H1 (cell line): ENCODE measurements around the gene TNNC1. TPM values are rescaled to one million over a fixed set of nuclear protein-coding genes. Genes with fewer than 3 reads are reported as not detected.

Experiments
- CTCF ChIA-PET: fragments of 300-600 bp; sonication (Branson Sonifier 250); formaldehyde crosslinking; loops from one replicate; lab custom pipeline; 2021; ENCODE audit not compliant: partially characterized antibody; lab: Charles Lee
- POLR2A ChIA-PET: fragments of 300-600 bp; sonication (Branson Sonifier 250); formaldehyde crosslinking; loops from one replicate; lab custom pipeline; 2021; ENCODE audit warnings: inconsistent platforms; ENCODE audit not compliant: partially characterized antibody; lab: Charles Lee
- DNase-seq, 2 experiments: peaks; one replicate each; pipeline versions ENCODE4 v3.0.0 to v3.0.0-alpha.2; 2010 to 2022; ENCODE audit warnings: low spot score in 2 of 2, low read depth in 1 of 2, mixed read lengths in 1 of 2
- FAIRE-seq: peaks from 2 replicates; lab custom pipeline; 2011; peaks lifted over from hg19 to GRCh38; lab: Jason Lieb, UNC
- H2AFZ ChIP-seq: 2 replicates; pipeline ENCODE4 v1.8.1; 2012; ENCODE audit warnings: low read length, inconsistent platforms
- H2AK5ac ChIP-seq: 2 replicates; pipeline ENCODE4 v1.6.1; 2013; ENCODE audit warnings: low read depth, low read length
- H2BK120ac ChIP-seq: replicated peaks from 2 replicates; pipeline ENCODE3; 2013; ENCODE audit warnings: low read depth, low read length, inconsistent platforms
- H2BK12ac ChIP-seq: 2 replicates; pipeline ENCODE4 v1.6.1; 2013; ENCODE audit warnings: low read depth, low read length
- H2BK15ac ChIP-seq: 2 replicates; pipeline ENCODE4 v1.6.1; 2013; ENCODE audit warnings: low read length
- H2BK20ac ChIP-seq: 2 replicates; pipeline ENCODE4 v1.6.1; 2013; ENCODE audit warnings: low read length
- H2BK5ac ChIP-seq: 2 replicates; pipeline ENCODE4 v1.6.1; 2013; ENCODE audit warnings: low read depth, low read length
- H3K14ac ChIP-seq: 2 replicates; pipeline ENCODE4 v1.6.1; 2013; ENCODE audit warnings: inconsistent platforms; ENCODE audit not compliant: insufficient read length
- H3K18ac ChIP-seq: 2 replicates; pipeline ENCODE4 v1.6.1; 2013; ENCODE audit warnings: low read length; ENCODE audit errors: extremely low read depth
- H3K23ac ChIP-seq: 2 replicates; pipeline ENCODE4 v1.6.1; 2013; ENCODE audit warnings: inconsistent platforms; ENCODE audit not compliant: insufficient read length
- H3K23me2 ChIP-seq: 2 replicates; pipeline ENCODE4 v1.6.1; 2013; ENCODE audit warnings: low read depth, low read length
- H3K27ac ChIP-seq: 2 replicates; pipeline ENCODE4 v1.6.1; 2011; ENCODE audit warnings: low read depth, low read length, inconsistent platforms
- H3K27me3 ChIP-seq, 4 experiments: replicated peaks in 1 of 4; 1 replicate in 1 of 4; 2 replicates in 3 of 4; pipeline versions ENCODE4 v1.6.1 to v1.8.1; 2011 to 2013; ENCODE audit warnings: low read length in 3 of 4, mild to moderate bottlenecking in 3 of 4, inconsistent platforms in 2 of 4, mixed read lengths in 2 of 4, moderate library complexity in 1 of 4; ENCODE audit not compliant: control insufficient read depth in 3 of 4, insufficient read depth in 3 of 4; ENCODE audit errors: extremely low read depth in 1 of 4
- H3K36me3 ChIP-seq, 4 experiments: 2 replicates each; pipeline versions ENCODE4 v1.6.1 to v1.8.1; 2011 to 2013; ENCODE audit warnings: mild to moderate bottlenecking in 4 of 4, low read length in 3 of 4, moderate library complexity in 2 of 4, control low read depth in 1 of 4, inconsistent platforms in 1 of 4; ENCODE audit not compliant: insufficient read depth in 4 of 4, control insufficient read depth in 2 of 4
- H3K4ac ChIP-seq: replicated peaks from 2 replicates; pipeline ENCODE3; 2013; ENCODE audit warnings: low read length, low read depth, mixed read lengths, inconsistent platforms; ENCODE audit not compliant: insufficient read length
- H3K4me1 ChIP-seq, 4 experiments: replicated peaks in 1 of 4; 1 replicate in 1 of 4; 2 replicates in 3 of 4; pipeline versions ENCODE4 v1.6.1 to v1.8.1; 2011 to 2013; ENCODE audit warnings: low read length in 3 of 4, inconsistent platforms in 2 of 4, mixed read lengths in 1 of 4; ENCODE audit not compliant: insufficient read depth in 4 of 4, control insufficient read depth in 3 of 4
- H3K4me2 ChIP-seq, 2 experiments: 2 replicates each; pipeline versions ENCODE4 v1.6.1 to v1.8.1; 2011 to 2013; ENCODE audit warnings: low read depth in 2 of 2, low read length in 2 of 2, control low read depth in 1 of 2, inconsistent platforms in 1 of 2, mild to moderate bottlenecking in 1 of 2; ENCODE audit not compliant: insufficient read depth in 1 of 2
- H3K4me3 ChIP-seq, 4 experiments: fragments of 200-600, 300-600 bp in 1 of 4; sonication (generic), shearing (Covaris generic), sonication (Bioruptor Twin) in 1 of 4; 2 replicates each; pipeline versions ENCODE4 v1.5.1 to v1.8.1; 2011 to 2016; ENCODE audit warnings: low read length in 4 of 4, low read depth in 3 of 4, control low read depth in 2 of 4, inconsistent platforms in 2 of 4, mild to moderate bottlenecking in 2 of 4, mixed read lengths in 1 of 4, moderate library complexity in 1 of 4; ENCODE audit not compliant: insufficient read depth in 2 of 4; ENCODE audit errors: extremely low read depth in 1 of 4
- H3K56ac ChIP-seq: replicated peaks from 2 replicates; pipeline ENCODE3; 2013; ENCODE audit warnings: low read depth, mild to moderate bottlenecking, mixed read lengths, low read length, inconsistent platforms; ENCODE audit not compliant: insufficient read length
- H3K79me1 ChIP-seq: 2 replicates; pipeline ENCODE4 v1.6.1; 2013; ENCODE audit warnings: low read depth, low read length, control low read depth
- H3K79me2 ChIP-seq, 2 experiments: 2 replicates each; pipeline versions ENCODE4 v1.6.1 to v1.8.1; 2012 to 2013; ENCODE audit warnings: low read length in 2 of 2, mild to moderate bottlenecking in 2 of 2, inconsistent platforms in 1 of 2; ENCODE audit not compliant: insufficient read depth in 2 of 2, control insufficient read depth in 1 of 2
- H3K9ac ChIP-seq, 4 experiments: replicated peaks in 1 of 4; 1 replicate in 1 of 4; 2 replicates in 3 of 4; pipeline versions ENCODE4 v1.6.1 to v1.8.1; 2011 to 2013; ENCODE audit warnings: low read depth in 3 of 4, low read length in 3 of 4, control low read depth in 2 of 4, mild to moderate bottlenecking in 2 of 4, moderate library complexity in 2 of 4, inconsistent platforms in 1 of 4; ENCODE audit errors: extremely low read depth in 1 of 4
- H3K9me3 ChIP-seq, 2 experiments: 2 replicates each; pipeline versions ENCODE4 v1.6.1 to v1.8.1; 2012 to 2013; ENCODE audit warnings: mild to moderate bottlenecking in 2 of 2, moderate library complexity in 2 of 2, control low read depth in 1 of 2, inconsistent platforms in 1 of 2, low read depth in 1 of 2, low read length in 1 of 2, mixed read lengths in 1 of 2; ENCODE audit not compliant: insufficient read depth in 2 of 2
- H4K20me1 ChIP-seq, 2 experiments: replicated peaks in 1 of 2; 2 replicates each; pipeline versions ENCODE3 to v1.8.1; 2011 to 2013; ENCODE audit warnings: inconsistent platforms in 2 of 2, low read length in 2 of 2, mild to moderate bottlenecking in 1 of 2; ENCODE audit not compliant: insufficient read depth in 2 of 2, control insufficient read depth in 1 of 2
- H4K5ac ChIP-seq: 2 replicates; pipeline ENCODE4 v1.6.1; 2013; ENCODE audit warnings: low read length, low read depth, mixed read lengths, inconsistent platforms; ENCODE audit not compliant: insufficient read length
- H4K8ac ChIP-seq: 2 replicates; pipeline ENCODE4 v1.8.0; 2013; ENCODE audit warnings: mild to moderate bottlenecking, moderate library complexity, low read length, inconsistent platforms; ENCODE audit not compliant: insufficient read depth; ENCODE audit errors: extremely low read depth
- H4K91ac ChIP-seq: replicated peaks from 2 replicates; pipeline ENCODE3; 2013; ENCODE audit warnings: low read length, mixed read lengths, inconsistent platforms; ENCODE audit not compliant: insufficient read length
- SIX5 ChIP-seq: IDR thresholded peaks from 2 replicates; pipeline ENCODE4 v1.6.1; 2011; ENCODE audit warnings: mild to moderate bottlenecking, low read depth, low read length
- WGBS, 2 experiments: shearing (Covaris generic) in 1 of 2; methylation state at CpG; one replicate each; pipeline versions ENCODE4 v1.1.6 to v1.1.7; 2013 to 2015; ENCODE audit warnings: low lambda C conversion rate in 2 of 2, mixed read lengths in 2 of 2, inconsistent platforms in 1 of 2, low coverage in 1 of 2, missing lambda C conversion rate in 1 of 2; ENCODE audit not compliant: insufficient replicate concordance in 2 of 2, insufficient coverage in 1 of 2, insufficient read length in 1 of 2; ENCODE audit errors: extremely low coverage in 1 of 2, missing lambda C conversion rate in 1 of 2; 5-methylcytosine and 5-hydroxymethylcytosine counted together
- polyA plus RNA-seq, 7 experiments: library from polyadenylated mRNA; depleted of rRNA in 3 of 7; stranded (reverse) in 5 of 7; unstranded in 2 of 7; fragments of >200 nt in 5 of 7; fragments of 200-250 nt in 2 of 7; gene quantifications; 1 replicate in 5 of 7; 2 replicates in 1 of 7; 4 replicates in 1 of 7; pipeline versions ENCODE4 v1.2.1 to v1.2.3, GENCODE V29; 2011 to 2013; ENCODE audit warnings: missing spikeins in 2 of 7, mixed read lengths in 2 of 7
- total RNA-seq: library from RNA; stranded (reverse); fragmentation: NEBNext Ultra II Directional; extraction: Animal tissue kit (Norgen Biotek cat#: 25700); gene quantifications from 2 replicates; pipeline ENCODE4 v1.2.1, GENCODE V29; 2021

TNNC1 gene
- total and polyA plus RNA-seq, 2 of the 8 experiments (the other 6 are each of a cell fraction or from before 2014, with no cell fraction given) = 5.8 to 16.4 TPM

DNA sequence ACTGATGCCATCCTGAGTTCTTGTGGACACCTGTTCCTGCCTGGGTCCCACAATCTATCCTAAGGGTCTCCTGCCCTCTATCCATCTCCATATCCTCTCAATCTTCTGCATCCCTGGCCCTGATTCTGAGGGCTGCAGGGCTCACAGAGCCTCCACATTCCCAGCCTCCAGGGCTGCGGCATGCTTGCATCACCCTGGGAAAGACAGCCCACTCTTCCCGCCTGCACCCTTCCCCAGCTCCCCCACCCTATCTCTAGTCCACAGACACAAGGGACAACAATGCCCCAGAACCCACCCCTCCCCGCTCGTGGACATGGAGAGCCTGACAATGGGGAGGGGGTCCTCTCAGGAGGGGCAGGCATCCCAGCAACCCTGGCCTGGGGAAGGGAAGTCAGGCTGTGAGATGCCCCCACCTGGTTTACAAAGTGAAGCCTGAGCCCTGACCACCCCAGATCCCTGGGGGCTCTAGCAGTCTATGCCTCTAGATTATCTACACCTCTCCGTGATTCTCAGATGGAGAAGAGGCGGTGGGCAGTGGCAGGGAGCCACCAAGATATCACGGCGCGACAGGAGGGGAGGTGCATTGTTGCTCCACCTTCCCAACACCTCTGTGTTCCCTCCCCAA, 19.2 kb downstream of the TNNC1 start:
- POLR2A ChIA-PET = interaction anchor here (10.5 kb wide), 1 partner anchor 12 kb away, joined by 112 read pairs; the partner anchor contains the start of gene SEMA3G
- H3K27me3 ChIP-seq = no peaks in the 10 kb centered on the region
- no peak overlapping the region for H2BK5ac ChIP-seq
- H3K79me1 ChIP-seq = no peaks in the 10 kb centered on the region
- H4K8ac ChIP-seq = no peak overlapping the region
- H3K79me2 ChIP-seq = no peaks in the 10 kb centered on the region
- H3K18ac ChIP-seq = no peak overlapping the region; the same call in 1 of the 2 replicates
- FAIRE-seq = no peak
- no peaks in the 10 kb centered on the region for H3K23me2 ChIP-seq
- H4K5ac ChIP-seq = no peak overlapping the region
- no peak overlapping the region for H3K4me2 ChIP-seq
- no peak overlapping the region for H2BK20ac ChIP-seq
- H3K36me3 ChIP-seq = no peaks in the 10 kb centered on the region
- no peaks in the 10 kb centered on the region for H4K20me1 ChIP-seq
- no peak overlapping the region for H3K14ac ChIP-seq
- no peak overlapping the region for H2BK15ac ChIP-seq
- TF ChIP-seq SIX5 = no peak
- H3K4me3 ChIP-seq = no peak overlapping the region
- H4K91ac ChIP-seq = no peak overlapping the region
- peaks cover 0 to 2% (median 0%) of the 10 kb centered on the region in 4 experiments; a peak in 1 of 7 replicates for H3K4me1 ChIP-seq
- no peak overlapping the region for H2BK12ac ChIP-seq
- H2AFZ ChIP-seq = no peak overlapping the region
- WGBS, 2 experiments = 87% methylated on average over 9 of the region's 9 CpGs; no CpG with 5 or more reads in 1 of the 2 experiments
- no peak for DNase-seq
- no peak overlapping the region for H2BK120ac ChIP-seq
- no peak overlapping the region for H3K4ac ChIP-seq
- CTCF ChIA-PET = interaction anchor here (0.9 to 1.4 kb wide), 4 partner anchors 22 to 203 kb away, joined by 3 to 4 read pairs (median 4); no protein-coding TSS in a partner anchor
- no peak overlapping the region for H3K27ac ChIP-seq
- no peak overlapping the region for H3K23ac ChIP-seq
- H3K56ac ChIP-seq = no peak overlapping the region
- no peak overlapping the region for H3K9ac ChIP-seq
- no peak overlapping the region for H2AK5ac ChIP-seq
- no peaks in the 10 kb centered on the region for H3K9me3 ChIP-seq
